Thyroid gland (tissue), 4 donors: Measurements from ENCODE around the gene SYN1. TPM values are rescaled to one million over a fixed set of nuclear protein-coding genes. Genes with fewer than 3 reads are reported as not detected.

Experiments used
- DNase-seq, 2 donors: peaks; one replicate each; pipeline ENCODE4 v3.0.0-alpha.2; 2019
- H3K27ac ChIP-seq, 3 donors: fragments of 200-600 bp; sonication (generic); 1 replicate in 2 of 3; 2 replicates in 1 of 3; pipeline ENCODE4 v1.5.1; 2016 to 2019; ENCODE audit warnings: mild to moderate bottlenecking in 1 of 3, moderate library complexity in 1 of 3
- H3K27me3 ChIP-seq: fragments of 200-600 bp; sonication (generic); one replicate; pipeline ENCODE4 v1.5.1; 2019
- H3K36me3 ChIP-seq, 2 donors: fragments of 200-600 bp; sonication (generic); one replicate each; pipeline ENCODE4 v1.5.1; 2016 to 2019
- H3K4me1 ChIP-seq, 2 donors: fragments of 200-600 bp; sonication (generic); one replicate each; pipeline ENCODE4 v1.5.1; 2017 to 2019
- H3K4me3 ChIP-seq, 3 donors: fragments of 200-600 bp; sonication (generic); replicated peaks in 1 of 3; 1 replicate in 2 of 3; 2 replicates in 1 of 3; pipeline ENCODE4 v1.5.1; 2016; ENCODE audit warnings: mild to moderate bottlenecking in 1 of 3
- H3K9me3 ChIP-seq: fragments of 200-600 bp; sonication (generic); one replicate; pipeline ENCODE4 v1.5.1; 2017
- POLR2A ChIP-seq, 2 donors: fragments of 450-650 bp; IDR thresholded peaks; one replicate each; pipeline ENCODE4 v1.6.1; 2017; ENCODE audit warnings: antibody characterized with exemption in 2 of 2, mild to moderate bottlenecking in 2 of 2, moderate library complexity in 1 of 2
- WGBS, 2 donors: methylation state at CpG; one replicate each; pipeline ENCODE4 v1.1.5; 2017; 5-methylcytosine and 5-hydroxymethylcytosine counted together
- intact Hi-C: fragments of 100-400 bp; cut with DNase I; formaldehyde crosslinking; loops from one replicate; pipeline ENCODE4 v1.15.1; 2023
- total RNA-seq, 4 donors: library from RNA; depleted of rRNA; stranded (reverse); fragments of >200 nt; gene quantifications; one replicate each; pipeline ENCODE4 v1.2.3, GENCODE V29; 2016
- TF ChIP-seq, protein P1 (sequence below), 6 experiments: fragments of 200-600 bp in 3 of 6; fragments of 450-650 bp in 3 of 6; sonication (generic) in 3 of 6; IDR thresholded peaks; one replicate each; pipeline ENCODE4 v1.5.1; 2016 to 2019; ENCODE audit warnings: antibody characterized with exemption in 6 of 6, mild to moderate bottlenecking in 2 of 6, inconsistent platforms in 1 of 6, moderate library complexity in 1 of 6

Gene SYN1
- total RNA-seq, 4 donors from 2014 or later: 0.13 to 0.15 TPM; not detected in 2

DNA sequence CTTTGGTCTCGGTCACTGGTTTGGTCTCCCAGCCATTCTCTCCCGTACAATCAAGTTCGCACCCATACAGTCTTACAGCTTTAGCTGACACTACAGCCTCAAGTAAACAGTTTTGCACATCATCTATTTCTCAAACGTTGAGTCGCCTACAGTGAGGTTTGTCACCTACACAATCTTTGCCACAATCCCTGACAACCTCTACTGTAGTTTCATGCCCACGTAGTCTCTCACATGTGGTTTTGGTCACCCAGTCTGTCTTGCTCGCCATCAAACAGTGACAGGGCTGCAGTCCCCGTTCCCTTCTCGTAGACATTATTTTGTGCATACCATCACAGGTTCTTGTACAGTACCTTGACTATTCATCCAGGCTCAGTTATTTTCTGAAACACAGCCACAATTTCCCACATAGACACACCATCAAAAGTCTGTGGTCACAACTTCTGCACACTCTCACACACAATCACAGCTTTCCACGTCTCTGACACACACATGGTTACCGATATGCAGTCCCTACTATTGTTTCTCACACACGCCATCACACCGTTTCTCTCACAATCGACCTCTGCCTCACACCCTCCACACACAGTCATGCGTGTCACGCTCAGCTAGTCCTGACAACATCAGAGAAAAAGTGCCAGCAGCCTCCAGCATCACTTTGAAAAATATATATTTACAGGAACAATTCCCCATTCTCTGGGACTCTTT, 15.4 kb upstream of the SYN1 start:
- WGBS, 2 donors: 90 to 92% methylated on average over 16 of the region's 16 CpGs
- Histone ChIP-seq H3K36me3 (peaks cover 15 to 16% of the 10 kb centered on the region in 2 donors), H3K27ac (no peak overlapping the region), H3K27me3 (no peaks in the 10 kb centered on the region), H3K4me3 (no peak overlapping the region), H3K4me1 (no peaks in the 10 kb centered on the region), H3K9me3 (no peaks in the 10 kb centered on the region)
- intact Hi-C loops: no loop called here
- DNase-seq: no peak
- no peak for TF ChIP-seq POLR2A (IDR thresholded peaks at IDR 0.05)
- TF ChIP-seq, protein P1, sequence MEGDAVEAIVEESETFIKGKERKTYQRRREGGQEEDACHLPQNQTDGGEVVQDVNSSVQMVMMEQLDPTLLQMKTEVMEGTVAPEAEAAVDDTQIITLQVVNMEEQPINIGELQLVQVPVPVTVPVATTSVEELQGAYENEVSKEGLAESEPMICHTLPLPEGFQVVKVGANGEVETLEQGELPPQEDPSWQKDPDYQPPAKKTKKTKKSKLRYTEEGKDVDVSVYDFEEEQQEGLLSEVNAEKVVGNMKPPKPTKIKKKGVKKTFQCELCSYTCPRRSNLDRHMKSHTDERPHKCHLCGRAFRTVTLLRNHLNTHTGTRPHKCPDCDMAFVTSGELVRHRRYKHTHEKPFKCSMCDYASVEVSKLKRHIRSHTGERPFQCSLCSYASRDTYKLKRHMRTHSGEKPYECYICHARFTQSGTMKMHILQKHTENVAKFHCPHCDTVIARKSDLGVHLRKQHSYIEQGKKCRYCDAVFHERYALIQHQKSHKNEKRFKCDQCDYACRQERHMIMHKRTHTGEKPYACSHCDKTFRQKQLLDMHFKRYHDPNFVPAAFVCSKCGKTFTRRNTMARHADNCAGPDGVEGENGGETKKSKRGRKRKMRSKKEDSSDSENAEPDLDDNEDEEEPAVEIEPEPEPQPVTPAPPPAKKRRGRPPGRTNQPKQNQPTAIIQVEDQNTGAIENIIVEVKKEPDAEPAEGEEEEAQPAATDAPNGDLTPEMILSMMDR (IDR thresholded peaks at IDR 0.05): no peak

DNA sequence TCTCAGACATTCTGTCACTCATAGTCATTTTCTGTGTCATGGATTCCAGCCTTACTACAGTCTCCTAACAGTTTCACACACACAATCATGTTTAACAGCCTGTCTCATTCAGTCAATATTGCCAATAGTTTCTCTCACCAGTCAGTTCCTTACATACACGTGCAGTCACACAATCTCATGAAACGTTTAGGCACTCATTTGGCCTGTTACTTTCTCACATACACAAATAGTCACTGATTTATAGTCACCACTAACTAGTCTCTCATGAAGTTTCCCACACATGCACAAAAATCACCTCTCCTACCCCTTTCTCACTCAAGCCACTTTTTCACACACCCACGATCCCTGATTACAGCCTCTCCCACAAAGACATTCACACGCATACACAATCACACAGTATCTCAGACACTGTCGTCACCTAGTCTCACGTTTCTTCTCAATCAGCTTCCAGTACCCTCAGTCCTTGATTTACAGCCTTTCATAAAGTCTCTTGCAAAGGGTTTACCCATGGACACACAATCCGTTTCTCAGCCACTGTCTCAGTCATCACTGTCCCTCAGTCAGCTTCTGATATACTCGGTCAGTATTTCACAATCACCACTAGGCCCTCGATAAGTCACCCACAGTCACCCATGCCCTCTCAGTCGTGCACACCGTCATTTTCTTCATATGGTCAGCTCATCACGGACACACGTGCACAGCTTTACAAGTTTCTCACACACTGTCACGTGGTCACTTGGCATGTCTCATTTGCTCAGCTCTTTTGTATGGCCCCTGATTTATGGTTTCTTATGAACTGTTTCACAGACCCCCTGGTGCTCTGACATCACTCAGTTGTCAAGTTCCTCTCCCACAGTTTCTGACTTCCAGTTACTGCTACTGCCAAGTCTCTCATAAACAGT, 14.3 kb upstream of the SYN1 start:
- Histone ChIP-seq H3K9me3 (no peaks in the 10 kb centered on the region), H3K4me3 (no peak overlapping the region), H3K27ac (no peak overlapping the region), H3K4me1 (no peaks in the 10 kb centered on the region), H3K36me3 (peaks cover 6 to 11% of the 10 kb centered on the region in 2 donors), H3K27me3 (no peaks in the 10 kb centered on the region)
- 81 to 89% methylated on average over 14 of the region's 14 CpGs for WGBS, 2 donors
- intact Hi-C loops: no loop called here
- no peak for DNase-seq
- TF ChIP-seq, protein P1 (IDR thresholded peaks at IDR 0.05): no peak
- TF ChIP-seq POLR2A (IDR thresholded peaks at IDR 0.05): no peak

DNA sequence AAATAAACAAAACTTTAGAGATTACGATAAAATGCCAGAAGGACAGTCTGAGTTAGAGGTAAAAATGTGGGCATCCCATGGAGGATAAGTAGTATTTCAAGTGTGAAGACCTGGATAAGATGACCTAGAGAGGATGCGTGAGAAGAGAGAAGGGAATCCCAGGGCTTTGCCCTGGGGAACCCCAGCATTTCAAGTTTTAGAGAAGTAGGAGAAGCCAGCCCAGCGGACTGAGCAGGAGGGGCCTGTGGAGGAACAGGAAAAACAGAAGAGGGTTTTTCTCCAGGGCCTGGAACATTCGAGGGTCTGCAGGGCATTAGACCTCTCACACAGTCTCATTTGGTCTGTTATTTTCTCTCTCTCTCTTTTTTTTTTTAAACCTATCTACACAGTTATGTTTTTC, 13.0 kb upstream of the SYN1 start:
- Histone ChIP-seq H3K27me3 (no peaks in the 10 kb centered on the region), H3K4me1 (no peaks in the 10 kb centered on the region), H3K27ac (no peak overlapping the region), H3K4me3 (no peak overlapping the region), H3K9me3 (no peaks in the 10 kb centered on the region), H3K36me3 (peaks cover 0 to 3% of the 10 kb centered on the region in 2 donors)
- intact Hi-C loops: no loop called here
- TF ChIP-seq, protein P1 (IDR thresholded peaks at IDR 0.05): no peak
- TF ChIP-seq POLR2A (IDR thresholded peaks at IDR 0.05): no peak
- WGBS, 2 donors: 65 to 75% methylated on average over 4 of the region's 4 CpGs
- DNase-seq: no peak

DNA sequence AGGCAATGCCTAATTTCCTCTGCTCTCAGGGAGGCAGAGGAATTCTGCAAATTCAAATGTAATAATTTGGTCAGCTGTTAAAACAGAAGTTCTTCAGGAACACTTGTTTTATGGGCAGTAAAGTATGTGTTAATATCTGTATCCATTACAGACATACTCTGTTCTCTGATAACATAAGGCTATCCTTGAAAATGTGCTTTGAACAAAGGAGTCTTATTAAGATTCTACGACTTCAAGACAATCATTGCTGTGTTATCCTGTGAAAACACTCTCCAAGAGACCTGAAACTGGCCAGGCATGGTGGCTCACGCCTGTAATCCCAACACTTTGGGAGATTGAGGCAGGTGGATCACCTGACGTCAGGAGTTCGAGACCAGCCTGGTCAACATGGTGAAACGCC, 12.0 kb upstream of the SYN1 start:
- Histone ChIP-seq H3K27me3 (no peaks in the 10 kb centered on the region), H3K9me3 (no peaks in the 10 kb centered on the region), H3K36me3 (no peaks in the 10 kb centered on the region), H3K27ac (no peak overlapping the region), H3K4me1 (no peaks in the 10 kb centered on the region), H3K4me3 (no peak overlapping the region)
- TF ChIP-seq POLR2A (IDR thresholded peaks at IDR 0.05): no peak
- TF ChIP-seq, protein P1 (IDR thresholded peaks at IDR 0.05): no peak
- intact Hi-C loops: no loop called here
- DNase-seq: no peak
- WGBS, 2 donors: 85 to 89% methylated on average over 5 of the region's 5 CpGs
